GM12865 (cell line): Measurements from ENCODE around the gene TENM4.

Experiments
- DNase-seq: peaks from one replicate; pipeline ENCODE4 v3.0.0; 2010; ENCODE audit warnings: low read depth
- H3K4me3 ChIP-seq: 2 replicates; pipeline ENCODE4 v1.5.1; 2011; ENCODE audit warnings: mild to moderate bottlenecking, low read depth, low read length, control low read depth
- CTCF ChIP-seq: IDR thresholded peaks from 2 replicates; pipeline ENCODE4 v1.5.1; 2011; ENCODE audit warnings: low read length, control low read depth, low read depth, inconsistent platforms; ENCODE audit not compliant: insufficient read depth; ENCODE audit errors: missing control alignments

Gene TENM4

GRCh38 chr11:78932757-78933156 is 508.1 kb downstream of the TENM4 start:
- TF ChIP-seq CTCF, result no peak
- no peak for DNase-seq
- H3K4me3 ChIP-seq, result no peak overlapping the region

- DNase-seq, result no peak
- TF ChIP-seq CTCF, result no peak
- no peak overlapping the region for H3K4me3 ChIP-seq
These were observed 508.9 kb downstream of the TENM4 start for GRCh38 chr11:78931891-78932290.

- no peak overlapping the region for H3K4me3 ChIP-seq
- no peak for TF ChIP-seq CTCF
- no peak for DNase-seq
These were observed 509.9 kb downstream of the TENM4 start for GRCh38 chr11:78930810-78931523.

- TF ChIP-seq CTCF, result no peak
- no peak for DNase-seq
- no peak overlapping the region for H3K4me3 ChIP-seq
These were observed 511.0 kb downstream of the TENM4 start for GRCh38 chr11:78929906-78930220.

- H3K4me3 ChIP-seq, result no peak overlapping the region
- DNase-seq, result no peak
- no peak for TF ChIP-seq CTCF
These were observed 511.5 kb downstream of the TENM4 start for GRCh38 chr11:78929207-78929905.

- no peak for TF ChIP-seq CTCF
- H3K4me3 ChIP-seq, result no peak overlapping the region
- no peak for DNase-seq
These were observed 513.3 kb downstream of the TENM4 start for GRCh38 chr11:78927511-78927910.
